ENCODE data around the gene CPAMD8. TPM values are rescaled to one million over a fixed set of nuclear protein-coding genes. Genes with fewer than 3 reads are reported as not detected.

Gene CPAMD8
- total and polyA plus RNA-seq, 2 of the 8 experiments (the other 6 are each of a cell fraction or from before 2014, with no cell fraction given), result 6.1 to 9.2 TPM

DNA sequence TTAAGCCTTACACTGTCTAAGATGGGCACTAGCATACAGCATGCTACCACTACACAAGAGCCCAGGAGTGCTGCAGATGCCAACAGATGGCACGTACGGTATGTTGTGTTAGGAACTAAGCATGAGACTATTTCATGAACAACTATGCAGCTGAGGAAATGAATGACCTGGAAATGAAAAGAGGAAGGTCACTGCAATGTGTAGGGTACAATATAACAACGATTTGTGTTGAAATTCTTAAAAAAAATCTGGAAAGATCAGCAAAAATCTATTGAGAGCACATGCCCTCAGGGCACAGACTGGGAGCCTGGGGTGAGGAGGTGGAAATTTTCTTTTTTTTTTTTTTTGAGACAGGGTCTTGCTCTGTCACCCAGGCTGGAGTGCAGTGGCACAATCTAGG, 34.2 kb upstream of the CPAMD8 start:
- WGBS, 2 experiments (ENCODE audit: extremely low coverage in 1 of 2, insufficient coverage in 1 of 2, insufficient read length in 1 of 2, insufficient replicate concordance in 2 of 2, low coverage in 1 of 2, low lambda C conversion rate in 2 of 2, missing lambda C conversion rate in 1 of 2), result 93% methylated on average over 3 of the region's 3 CpGs; no CpG with 5 or more reads in 1 of the 2 experiments

More for the DNA sequence above, 34.2 kb upstream of the CPAMD8 start:
- no peak overlapping the region for H2BK12ac ChIP-seq (ENCODE audit: low read depth, low read length)
- no peak overlapping the region for H3K9ac ChIP-seq (replicated peaks in 1 of 4; ENCODE audit: extremely low read depth in 1 of 4, low read depth in 3 of 4, low read length in 3 of 4)
- peaks cover 2 to 3% of the 10 kb centered on the region in 2 experiments for H4K20me1 ChIP-seq (replicated peaks in 1 of 2; ENCODE audit: control insufficient read depth in 1 of 2, insufficient read depth in 2 of 2, low read length in 2 of 2)
- H3K14ac ChIP-seq (ENCODE audit: insufficient read length), result no peak overlapping the region
- no peak overlapping the region for H2AFZ ChIP-seq (ENCODE audit: low read length)
- no peak overlapping the region for H2BK15ac ChIP-seq (ENCODE audit: low read length)
- H3K27me3 ChIP-seq (replicated peaks in 1 of 4; ENCODE audit: control insufficient read depth in 3 of 4, extremely low read depth in 1 of 4, insufficient read depth in 3 of 4, low read length in 3 of 4), result no peaks in the 10 kb centered on the region
- POLR2A ChIA-PET (ENCODE audit: partially characterized antibody), result no interaction called here
- no peak overlapping the region for H2BK5ac ChIP-seq (ENCODE audit: low read depth, low read length)
- H4K5ac ChIP-seq (ENCODE audit: insufficient read length, low read depth, low read length), result no peak overlapping the region
- peaks cover 19 to 40% (median 30%) of the 10 kb centered on the region in 4 experiments for H3K36me3 ChIP-seq (ENCODE audit: control insufficient read depth in 2 of 4, insufficient read depth in 4 of 4, low read length in 3 of 4)
- TF ChIP-seq CTBP2 (IDR thresholded peaks at IDR 0.05; ENCODE audit: borderline replicate concordance, insufficient read depth, insufficient read length, low read length), result no peak
- TF ChIP-seq SP1 (IDR thresholded peaks at IDR 0.05; ENCODE audit: low read depth, low read length), result no peak
- no peak for TF ChIP-seq TAF7 (optimal IDR thresholded peaks at IDR 0.05; ENCODE audit: borderline replicate concordance, low read depth, low read length)
- no peak for TF ChIP-seq TEAD4 (IDR thresholded peaks at IDR 0.05; ENCODE audit: low read depth, low read length)
- peaks cover 0 to 32% of the 10 kb centered on the region in 2 experiments; a peak in 2 of 4 replicates for H3K79me2 ChIP-seq (ENCODE audit: control insufficient read depth in 1 of 2, insufficient read depth in 2 of 2, low read length in 2 of 2)
- no peak overlapping the region for H3K56ac ChIP-seq (replicated peaks; ENCODE audit: insufficient read length, low read depth, low read length)
- no peak overlapping the region for H3K18ac ChIP-seq (ENCODE audit: extremely low read depth, low read length)
- H3K4me2 ChIP-seq (ENCODE audit: insufficient read depth in 1 of 2, low read depth in 2 of 2, low read length in 2 of 2), result no peak overlapping the region
- no peak overlapping the region for H2AK5ac ChIP-seq (ENCODE audit: low read depth, low read length)
- H3K4me1 ChIP-seq (replicated peaks in 1 of 4; ENCODE audit: control insufficient read depth in 3 of 4, insufficient read depth in 4 of 4, low read length in 3 of 4), result no peaks in the 10 kb centered on the region
- H4K8ac ChIP-seq (ENCODE audit: extremely low read depth, insufficient read depth, low read length), result no peak overlapping the region
- H4K91ac ChIP-seq (replicated peaks; ENCODE audit: insufficient read length, low read length), result no peak overlapping the region
- H3K23ac ChIP-seq (ENCODE audit: insufficient read length), result no peak overlapping the region
- H3K4ac ChIP-seq (replicated peaks; ENCODE audit: insufficient read length, low read depth, low read length), result no peak overlapping the region
- no peak overlapping the region for H3K4me3 ChIP-seq (ENCODE audit: extremely low read depth in 1 of 4, insufficient read depth in 2 of 4, low read depth in 3 of 4, low read length in 4 of 4)
- H2BK20ac ChIP-seq (ENCODE audit: low read length), result no peak overlapping the region
- CTCF ChIA-PET (ENCODE audit: partially characterized antibody), result interaction anchor here (1.5 kb wide), 1 partner anchor 8 kb away, joined by 3 read pairs; no protein-coding TSS in a partner anchor
- H3K9me3 ChIP-seq (ENCODE audit: insufficient read depth in 2 of 2, low read depth in 1 of 2, low read length in 1 of 2), result peaks cover 19 to 22% of the 10 kb centered on the region in 2 experiments
- FAIRE-seq (no peak), DNase-seq (ENCODE audit: low read depth in 1 of 2, low spot score in 2 of 2) (no peak)
- H2BK120ac ChIP-seq (replicated peaks; ENCODE audit: low read depth, low read length), result no peak overlapping the region
- peaks cover 2% of the 10 kb centered on the region; the same call in 1 of the 2 replicates for H3K79me1 ChIP-seq (ENCODE audit: low read depth, low read length)
- H3K23me2 ChIP-seq (ENCODE audit: low read depth, low read length), result no peaks in the 10 kb centered on the region
- H3K27ac ChIP-seq (ENCODE audit: low read depth, low read length), result no peak overlapping the region

All from H1 (cell line).